DMS153 treated with DMSO at 0.1 percent for 48 hours (cell line): ENCODE measurements around the gene GLP1R.

Experiments
- DNase-seq: peaks from one replicate; lab custom pipeline; 2025; ENCODE audit not compliant: unreplicated experiment; lab: John Stamatoyannopoulos, UW

The GLP1R gene

GRCh38 chr6:39043776-39044175, 4.8 kb upstream of the GLP1R start:
- DNase-seq = no peak

- no peak for DNase-seq
Measured at GRCh38 chr6:39044181-39044580, 4.4 kb upstream of the GLP1R start.

GRCh38 chr6:39047434-39048327, 900 bp upstream of the GLP1R start:
- no peak for DNase-seq

DNA sequence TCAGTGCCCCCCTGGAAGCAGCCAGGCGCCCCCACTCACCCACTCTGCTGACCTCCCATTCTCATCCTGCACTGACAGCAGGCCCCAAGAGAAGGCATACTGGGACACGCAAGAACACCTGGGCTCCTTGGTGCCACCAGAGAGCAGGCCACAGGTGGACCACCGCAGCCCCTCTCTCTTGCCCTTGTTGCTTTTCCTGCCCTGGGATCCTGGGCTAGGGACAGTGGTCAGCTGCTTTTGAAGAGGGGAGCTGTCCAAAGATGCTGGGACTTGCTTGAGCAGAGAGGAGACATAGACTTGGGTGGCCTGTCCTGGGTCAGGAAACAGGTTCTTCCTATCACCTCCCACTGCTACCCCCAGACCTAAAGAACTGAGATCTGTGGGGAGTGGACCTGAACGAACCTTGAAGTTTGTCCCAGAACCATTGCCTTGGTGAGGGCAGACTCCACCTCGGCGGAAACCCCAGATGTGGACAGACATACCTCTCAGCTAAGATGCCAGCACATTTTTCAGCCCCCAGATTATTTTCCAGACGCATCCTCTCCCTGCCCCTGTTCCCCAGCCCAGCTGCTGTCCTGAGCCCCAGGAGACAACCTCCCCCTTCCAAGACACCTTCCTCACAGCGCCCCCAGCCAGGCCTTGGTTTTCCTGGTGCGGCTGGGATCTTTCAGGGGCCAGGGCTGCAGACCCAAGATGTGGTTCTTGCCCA, 1.1 kb downstream of the GLP1R start:
- DNase-seq = no peak

- DNase-seq = no peak
Measured at GRCh38 chr6:39050453-39051112, 2.0 kb downstream of the GLP1R start.

DNA sequence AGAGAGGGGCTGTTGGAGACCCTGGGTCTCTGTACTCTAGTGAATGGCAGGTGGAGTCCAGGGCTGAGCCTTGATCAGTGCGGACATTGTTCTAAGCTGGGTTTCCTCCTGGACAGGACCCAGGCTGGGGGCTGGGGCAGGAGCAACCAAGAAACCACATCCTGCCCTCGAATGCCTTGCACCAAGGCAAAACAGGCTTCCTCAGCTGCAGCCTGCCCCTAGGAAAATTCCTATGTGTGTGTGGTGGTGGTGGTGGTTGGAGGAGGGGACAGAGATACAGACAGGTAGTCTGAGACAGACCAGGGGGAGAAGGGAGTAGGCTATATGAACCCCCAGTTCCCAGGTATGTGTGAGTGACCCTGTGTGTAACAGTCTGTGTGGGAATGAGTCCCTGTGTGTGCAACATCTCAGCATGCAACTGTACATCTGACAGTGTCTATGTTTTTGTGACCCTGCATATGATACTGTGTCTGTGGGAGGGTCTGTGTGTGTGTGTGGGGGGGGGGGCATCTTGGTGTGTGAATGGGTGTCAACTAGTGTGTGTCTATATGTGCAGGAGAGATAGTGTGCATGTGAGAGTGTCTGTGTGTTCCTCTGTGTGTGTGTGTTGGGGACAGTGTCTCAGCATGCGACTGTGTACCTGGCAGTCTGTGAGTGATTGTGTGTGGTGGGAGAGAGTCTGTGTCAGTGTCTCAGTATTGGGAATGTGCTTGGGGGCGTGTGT, 3.0 kb downstream of the GLP1R start:
- DNase-seq = no peak

DNA sequence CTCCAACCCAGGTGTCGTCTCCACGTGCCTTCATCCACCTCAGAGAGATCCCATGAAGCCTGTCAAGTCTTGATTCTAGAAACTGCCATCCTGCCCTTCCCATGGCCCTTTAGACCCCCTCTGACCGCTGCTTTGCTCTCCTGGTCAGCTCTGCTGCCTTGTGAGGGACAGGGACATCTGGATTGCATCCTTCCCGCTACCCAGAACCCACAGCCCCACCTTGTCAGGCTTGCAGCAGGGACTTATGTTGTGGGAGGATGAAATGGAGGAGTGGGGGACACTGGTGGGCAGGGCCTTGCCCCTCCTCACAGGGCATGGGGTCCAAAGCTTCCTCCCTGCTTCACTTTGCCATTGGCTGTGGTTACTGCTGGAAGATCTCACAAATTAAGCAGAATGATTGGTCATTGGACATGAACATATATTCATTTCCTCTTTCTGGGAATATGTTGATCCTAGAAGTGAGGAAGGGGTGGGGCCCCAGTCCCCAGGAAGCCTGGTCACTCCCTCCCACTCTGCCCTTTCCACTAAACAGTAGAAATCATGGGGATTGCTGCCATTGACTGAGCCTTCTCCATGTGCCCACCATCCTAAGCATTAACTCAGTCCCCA, 4.5 kb downstream of the GLP1R start:
- DNase-seq = no peak

- DNase-seq = no peak
Measured at GRCh38 chr6:39053854-39054576, 5.4 kb downstream of the GLP1R start.

DNA sequence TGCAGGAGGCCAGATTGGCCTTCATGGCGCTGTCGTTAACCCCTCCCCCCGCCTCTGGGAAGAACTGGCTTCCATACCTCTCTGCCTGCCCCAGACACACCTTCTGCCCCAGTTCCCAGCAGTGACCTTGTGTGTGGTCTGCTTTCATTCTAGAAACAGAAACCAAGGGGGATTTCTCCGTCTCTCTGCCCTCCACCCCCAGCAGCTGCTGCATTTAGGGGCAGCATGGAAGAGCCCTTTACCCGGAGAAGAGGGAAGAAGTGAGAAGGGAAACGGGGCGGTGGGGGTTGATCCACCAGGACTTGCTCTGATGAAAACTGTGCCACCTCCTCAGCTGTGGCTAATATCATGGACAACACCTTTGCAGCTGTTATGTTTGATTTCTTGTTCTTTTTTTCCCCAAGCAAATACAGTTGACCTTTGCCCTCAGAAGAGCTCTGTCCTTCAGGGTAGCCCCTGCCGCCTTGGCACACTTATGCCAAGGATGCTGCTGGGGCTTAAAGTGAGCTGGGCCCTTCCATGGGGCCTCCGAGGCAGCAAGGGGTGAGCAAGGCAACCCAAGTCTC, 6.1 kb downstream of the GLP1R start:
- DNase-seq = no peak

- no peak for DNase-seq
Measured at GRCh38 chr6:39055661-39056060, 7.1 kb downstream of the GLP1R start.

GRCh38 chr6:39056191-39056590, 7.6 kb downstream of the GLP1R start:
- no peak for DNase-seq

GRCh38 chr6:39056681-39057080, 8.1 kb downstream of the GLP1R start:
- DNase-seq = no peak

- no peak for DNase-seq
Measured at GRCh38 chr6:39057251-39058155, 8.9 kb downstream of the GLP1R start.

DNA sequence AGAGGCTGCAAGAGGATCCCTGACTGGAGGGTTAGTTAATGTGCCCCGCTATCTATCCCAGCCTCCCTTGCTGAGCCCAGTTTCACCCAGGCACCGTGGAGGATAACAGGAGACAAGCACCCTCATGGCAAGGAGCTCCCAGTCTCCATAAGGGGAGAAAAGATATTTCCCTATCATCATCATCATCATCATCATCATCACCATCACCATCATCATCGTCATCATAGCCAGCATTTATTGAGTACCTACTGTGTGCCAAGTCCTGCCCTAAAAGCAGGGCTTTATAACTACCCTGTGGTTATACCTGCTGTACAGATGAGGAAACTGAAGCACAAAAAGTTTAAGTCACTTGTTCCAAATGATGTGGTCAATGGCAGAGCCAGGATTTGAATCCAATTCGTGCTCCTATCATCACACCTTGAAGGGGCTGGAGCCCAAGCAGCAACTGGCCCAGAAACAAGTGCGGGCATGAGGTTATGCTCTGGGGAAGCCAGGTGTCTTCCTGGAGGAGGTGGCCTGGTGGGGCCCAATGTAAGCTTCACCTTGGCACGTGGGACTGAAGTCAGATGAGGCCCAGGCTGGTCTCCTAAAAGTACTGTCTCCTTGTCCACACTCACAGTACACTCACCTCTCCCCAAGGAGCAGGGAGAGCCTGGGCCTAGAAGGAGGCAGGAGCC, 10.0 kb downstream of the GLP1R start:
- DNase-seq = no peak

- DNase-seq = peak; percentile 38
Measured at GRCh38 chr6:39059496-39060310, 11.1 kb downstream of the GLP1R start.

DNA sequence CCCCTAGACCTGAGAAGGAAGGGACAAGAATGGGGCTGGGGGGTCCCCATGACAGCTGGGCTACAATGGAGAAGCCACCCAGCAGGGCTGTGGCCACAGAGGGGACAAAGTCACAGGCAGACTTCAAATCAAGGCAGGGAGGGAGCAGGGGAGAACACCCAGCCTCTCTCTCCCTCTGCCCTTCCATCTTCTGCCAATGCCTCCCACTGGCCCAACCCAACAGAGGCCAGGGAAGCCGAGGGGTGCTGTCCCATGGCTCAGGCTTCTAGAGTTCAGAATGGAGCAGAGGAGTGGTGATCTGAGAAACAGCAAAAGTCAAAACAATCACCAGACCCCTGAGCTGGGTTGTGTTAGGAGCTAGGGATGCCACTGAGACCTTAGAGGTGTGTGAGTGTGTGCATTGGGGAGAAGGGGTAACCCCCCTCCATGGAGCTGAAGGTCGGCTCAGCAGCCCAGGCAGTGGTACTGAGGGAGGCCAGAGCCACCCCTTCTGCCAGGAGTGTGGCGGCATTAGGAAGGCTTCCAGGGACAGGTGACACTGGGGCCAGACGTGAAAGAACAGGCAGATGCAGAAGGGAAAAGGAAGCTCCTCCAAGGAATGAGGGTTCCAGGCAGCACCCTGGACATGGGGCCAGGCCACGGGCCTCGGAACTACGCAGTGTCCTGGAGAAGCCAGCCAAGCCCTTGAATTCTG, 12.0 kb downstream of the GLP1R start:
- DNase-seq = no peak

- DNase-seq = no peak
Measured at GRCh38 chr6:39061182-39061581, 12.6 kb downstream of the GLP1R start.
